GM18870 (cell line): ENCODE results near the gene SH3RF1.
A peak's percentile ranks its signal among the peaks of the same experiment; 100 is the strongest.

Source experiments
- ATAC-seq: cut with Tn5 transposase; IDR thresholded peaks from one replicate; pipeline ENCODE4 v1.9.1; 2021; ENCODE audit warnings: moderate library complexity; ENCODE audit not compliant: unreplicated experiment

Gene SH3RF1

DNA sequence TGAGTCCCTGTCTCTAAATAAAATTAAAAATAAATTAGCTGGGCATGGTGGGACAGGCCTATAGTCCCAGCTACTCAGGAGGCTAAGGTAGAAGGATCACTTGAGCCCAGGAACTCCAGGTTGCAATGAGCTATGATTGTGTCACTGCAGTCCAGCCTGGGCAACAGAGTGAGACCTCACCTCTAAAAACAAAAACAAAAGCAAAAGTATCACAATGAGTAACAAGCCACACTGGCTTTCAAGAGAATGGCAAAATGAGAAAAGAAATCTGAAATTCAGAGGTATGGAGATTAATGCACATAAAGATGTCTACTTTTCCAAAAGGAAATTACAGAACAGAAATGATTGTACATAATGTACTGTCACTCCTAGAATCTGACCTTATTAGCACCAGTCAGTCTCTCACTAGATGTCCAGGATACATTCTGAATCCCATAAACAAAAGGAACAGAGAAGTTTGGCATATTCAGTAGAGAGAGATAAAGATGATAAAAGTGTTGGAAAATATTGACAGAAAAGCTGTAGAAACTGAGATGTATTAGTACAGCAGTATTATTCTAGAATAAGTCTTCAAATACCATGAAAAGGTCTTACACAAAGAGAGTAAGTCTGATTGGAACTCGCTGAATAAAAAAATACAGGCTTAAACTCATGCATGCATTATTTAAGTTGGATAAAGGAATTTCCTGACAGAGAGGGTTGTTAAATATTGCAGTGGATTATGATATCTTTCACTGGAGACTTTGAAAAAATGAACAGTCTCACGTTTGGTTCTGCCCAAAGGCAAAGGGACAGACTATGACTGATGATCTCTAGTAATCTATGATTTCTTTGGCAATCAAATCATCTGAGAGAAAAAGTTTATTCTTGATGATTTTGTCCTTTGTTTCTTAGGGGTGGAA lies 102.5 kb downstream of the SH3RF1 start:
- ATAC-seq = peak; percentile 98

DNA sequence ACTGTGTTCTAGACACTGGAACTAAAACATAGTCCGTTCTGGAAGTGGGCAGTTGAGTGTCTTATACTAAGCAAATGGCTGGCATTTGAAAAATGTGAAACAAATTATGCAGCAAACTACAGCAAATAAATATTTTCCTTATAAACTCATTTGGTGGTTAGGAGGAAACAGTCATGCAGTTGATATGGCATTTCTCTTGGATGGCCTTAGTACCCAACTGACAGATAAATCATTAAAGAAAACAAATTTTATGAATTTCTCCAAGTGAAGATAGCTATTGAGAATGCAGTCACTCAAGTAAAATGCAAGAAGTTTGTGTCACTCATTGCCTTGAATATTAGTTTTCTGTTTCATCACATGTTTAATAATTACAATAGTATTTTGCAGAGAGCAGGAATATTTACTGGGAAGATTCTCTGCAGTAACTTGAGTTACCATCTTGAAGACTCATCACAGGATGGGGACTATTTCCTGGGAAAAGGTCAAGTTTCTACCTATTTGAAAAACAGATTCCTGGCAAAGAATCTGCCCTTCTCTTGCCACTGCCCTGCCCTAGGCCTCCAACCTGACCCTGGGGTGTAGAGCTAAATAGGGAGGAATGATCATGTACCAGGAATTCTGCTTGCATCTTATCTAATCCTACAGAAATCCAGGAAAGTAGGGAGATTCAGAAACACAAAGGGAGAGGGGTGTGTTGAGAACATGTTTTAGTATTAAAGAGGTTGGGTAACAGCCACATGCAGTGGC lies 105.9 kb downstream of the SH3RF1 start:
- ATAC-seq = no peak

DNA sequence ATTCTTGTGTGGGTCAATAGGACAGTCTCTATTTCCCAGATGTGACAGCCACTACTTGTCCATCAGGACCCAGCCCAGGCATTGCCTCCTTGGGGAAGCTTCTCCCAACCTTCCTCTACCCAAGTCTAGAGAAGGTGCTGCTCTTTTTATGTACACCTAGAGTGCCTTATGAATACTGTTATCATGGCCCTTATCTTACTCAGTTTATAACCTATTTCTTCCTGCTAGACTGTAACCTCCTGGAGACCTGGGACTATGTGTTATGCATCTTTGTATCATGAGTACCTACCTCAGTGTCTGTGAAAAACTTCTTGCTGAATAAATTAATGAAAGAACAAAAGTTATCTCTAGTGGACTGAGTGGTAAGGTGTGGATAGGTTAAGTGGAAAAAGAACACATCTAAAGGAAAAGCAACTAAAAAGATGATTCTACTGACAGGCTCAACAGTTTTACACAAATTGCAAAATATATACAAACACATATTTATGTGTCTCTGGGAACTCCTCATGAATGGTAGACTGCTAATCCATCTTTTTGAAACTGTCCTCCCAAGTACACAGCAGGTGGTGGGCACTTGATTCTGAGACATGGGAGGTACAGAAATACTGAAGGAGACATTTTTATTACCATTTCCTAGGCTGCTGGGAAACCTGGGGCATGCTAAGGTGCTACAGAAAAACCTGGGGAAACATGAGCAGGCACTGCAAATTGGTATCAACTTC lies 106.6 kb downstream of the SH3RF1 start:
- ATAC-seq = no peak

DNA sequence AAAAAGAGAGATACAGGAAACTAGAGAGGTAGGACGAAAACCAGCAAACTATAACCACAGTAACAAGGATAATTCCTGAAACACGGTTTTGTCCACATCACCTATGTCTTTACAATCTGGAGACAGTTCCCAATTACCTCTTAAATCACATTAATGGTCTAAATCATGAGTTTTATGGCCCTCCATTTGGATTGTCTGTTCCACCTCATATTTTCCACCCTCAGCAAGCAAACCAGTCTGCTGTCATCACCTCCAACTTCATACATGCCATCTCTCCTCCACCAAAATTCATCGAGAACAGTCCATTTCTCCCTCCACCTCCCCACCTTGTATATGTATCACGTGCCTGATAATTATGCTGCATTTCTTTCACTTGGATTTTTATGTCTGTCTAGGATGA lies 107.3 kb downstream of the SH3RF1 start:
- ATAC-seq = no peak

DNA sequence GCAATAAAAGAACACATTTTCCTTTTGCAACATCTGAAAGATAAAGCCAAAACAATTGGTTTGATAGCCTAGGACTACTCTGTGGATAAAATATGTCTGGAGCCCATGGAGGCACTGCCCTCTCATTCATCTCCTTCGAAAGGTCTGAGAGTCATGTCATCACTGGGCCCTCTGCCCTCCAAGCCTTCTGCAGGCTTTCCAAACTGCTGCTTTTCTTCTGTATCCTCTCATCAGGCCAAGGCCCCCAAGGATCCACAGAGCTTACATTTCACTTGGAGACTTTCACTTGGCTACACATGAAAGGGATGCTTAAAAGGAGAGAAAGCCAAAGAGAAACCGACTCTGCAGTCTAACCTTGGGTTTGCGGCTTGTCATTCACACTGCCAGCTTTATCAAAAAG lies 109.9 kb downstream of the SH3RF1 start:
- ATAC-seq = no peak

DNA sequence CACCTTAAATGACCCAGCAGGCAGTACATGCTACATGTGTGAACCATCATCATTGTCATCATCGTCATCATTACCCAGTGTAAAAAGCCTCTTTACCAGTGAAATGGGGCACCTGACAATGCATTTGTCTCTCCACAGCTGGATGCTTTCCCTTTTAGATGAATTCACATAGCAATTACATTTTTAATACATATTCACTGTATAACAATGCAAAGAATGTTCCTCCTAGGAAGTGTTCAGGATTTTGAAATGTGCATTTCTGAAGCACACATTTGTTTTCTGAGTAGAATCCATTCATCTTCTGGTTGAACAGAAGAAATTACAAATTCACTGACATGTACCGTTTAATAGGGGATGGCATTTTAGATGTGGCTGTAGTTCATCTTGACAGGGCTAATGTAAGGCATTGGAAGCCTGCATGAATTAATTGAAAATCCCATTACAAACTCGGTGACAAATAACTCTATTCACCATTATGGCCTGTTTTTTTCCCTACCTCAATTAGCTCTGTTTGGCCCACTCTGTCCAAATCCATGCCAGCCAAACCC lies 111.1 kb downstream of the SH3RF1 start:
- no peak for ATAC-seq

DNA sequence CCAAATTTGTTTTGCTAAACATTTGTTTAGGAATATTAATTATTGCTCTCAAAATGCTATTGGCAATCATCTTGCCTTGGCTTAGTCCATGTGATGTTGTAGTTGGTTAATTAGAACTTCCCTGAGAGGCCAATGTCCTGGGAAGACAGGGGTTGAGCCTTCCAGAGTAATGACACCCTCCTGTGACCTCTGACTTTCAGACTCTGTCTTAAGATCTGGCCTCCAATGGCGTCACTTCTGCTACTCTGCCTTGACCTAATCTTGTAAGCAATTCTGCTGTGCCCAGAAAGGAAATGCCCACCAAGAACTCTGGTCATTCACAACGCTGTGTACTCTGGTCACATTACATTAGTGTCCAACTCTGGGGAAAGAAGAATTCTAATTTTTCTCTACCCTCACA lies 111.9 kb downstream of the SH3RF1 start:
- no peak for ATAC-seq

DNA sequence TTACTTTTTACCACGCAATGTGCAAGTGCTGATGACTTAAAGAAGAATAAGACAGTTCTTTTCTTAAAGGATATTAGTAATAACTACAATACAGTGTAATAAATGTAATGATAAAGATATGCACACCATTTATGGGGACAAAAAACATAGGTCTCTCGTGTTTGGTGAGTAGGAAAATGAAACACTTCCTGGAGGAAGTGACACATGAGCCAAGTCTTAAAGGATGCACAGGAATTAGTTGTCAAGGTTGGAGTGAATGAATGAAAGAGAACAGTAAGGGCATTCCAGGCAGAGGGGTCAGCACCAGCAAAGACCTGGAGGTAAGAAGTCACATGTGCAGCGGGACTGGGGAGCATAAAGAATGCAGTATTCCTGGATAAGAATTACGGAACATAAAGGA lies 112.7 kb downstream of the SH3RF1 start:
- no peak for ATAC-seq

DNA sequence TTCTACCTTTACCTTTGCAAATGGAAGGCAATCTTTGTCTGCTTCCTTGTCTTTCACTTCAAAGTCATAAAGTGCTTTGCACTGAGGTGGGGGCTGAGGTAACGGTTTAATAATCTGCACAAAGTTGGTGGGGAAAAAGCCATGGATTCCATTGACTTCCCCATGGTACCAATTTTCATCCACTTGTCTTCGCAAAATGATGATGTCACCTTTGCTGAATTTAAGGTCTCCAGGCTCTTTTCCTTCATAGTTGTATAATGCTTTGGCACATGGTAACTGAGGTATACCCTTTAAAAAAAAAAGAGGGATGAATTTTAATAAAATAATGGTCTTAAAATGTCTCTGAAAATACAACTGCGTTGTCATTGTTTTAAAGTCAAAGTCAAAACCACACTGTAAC lies 114.4 kb downstream of the SH3RF1 start:
- no peak for ATAC-seq

DNA sequence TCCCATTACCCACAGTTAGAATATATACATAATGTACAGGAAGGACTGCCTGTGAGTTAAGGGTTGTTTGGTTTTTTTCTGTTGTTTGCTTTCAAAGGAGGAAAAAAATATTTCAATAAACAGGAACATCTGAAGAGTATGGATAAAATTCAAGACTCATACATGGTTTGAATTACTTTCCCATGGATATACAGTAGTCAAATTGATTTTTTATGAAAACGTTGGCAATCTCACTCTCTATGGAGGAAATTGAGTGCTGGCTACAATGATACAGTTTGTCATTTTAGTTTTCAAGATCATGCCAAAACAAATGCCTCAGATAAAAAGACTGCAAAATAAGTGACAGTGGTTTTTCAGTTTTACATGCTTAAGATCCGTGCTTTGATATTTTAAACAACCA lies 116.6 kb downstream of the SH3RF1 start:
- ATAC-seq = no peak

DNA sequence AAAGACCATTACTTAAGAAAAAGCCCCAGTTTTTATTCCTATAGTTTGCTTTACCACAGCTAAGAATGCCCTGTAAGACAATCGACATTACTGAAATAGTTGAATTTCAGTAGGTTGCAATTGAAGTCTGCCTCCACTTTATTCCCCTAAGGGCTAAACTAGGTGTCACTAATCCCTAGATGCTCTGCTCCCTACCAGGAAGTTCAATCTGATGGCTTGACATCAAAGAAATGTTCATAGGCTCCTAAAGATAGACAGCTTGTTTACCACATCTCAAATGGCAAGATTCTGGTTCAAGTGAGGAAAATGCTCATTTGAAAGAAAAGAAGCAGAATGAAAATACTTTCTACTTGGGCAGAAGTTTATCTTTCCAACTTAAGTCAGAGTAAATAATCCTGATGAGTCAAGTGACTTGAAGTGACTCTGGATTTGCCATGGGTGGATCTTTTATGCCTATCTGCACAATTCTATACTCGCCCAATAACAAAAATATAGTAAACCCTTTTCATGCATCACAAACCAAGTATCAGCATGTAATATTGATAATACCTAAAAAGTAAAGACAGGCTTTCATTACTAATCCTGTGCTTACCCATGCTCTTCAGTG lies 117.2 kb downstream of the SH3RF1 start:
- ATAC-seq = no peak

DNA sequence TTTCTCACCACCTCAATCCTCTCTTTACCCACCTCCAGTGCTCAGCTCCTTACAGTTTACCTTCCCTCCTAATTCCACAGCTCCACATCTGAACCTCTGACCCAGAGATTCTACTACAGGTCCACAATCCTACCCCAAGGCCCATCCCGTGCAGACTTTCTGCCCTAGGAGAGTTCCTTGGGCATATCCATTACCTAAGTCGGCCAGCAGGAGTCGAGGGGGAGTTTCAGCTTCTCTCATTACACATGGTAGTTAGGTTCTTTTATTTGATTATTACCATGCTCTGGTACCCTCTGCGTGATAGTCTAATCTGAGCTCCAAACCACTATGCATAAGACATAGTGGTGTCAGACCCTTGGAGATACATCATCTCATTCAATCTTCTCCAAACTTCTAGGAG lies 117.9 kb downstream of the SH3RF1 start:
- no peak for ATAC-seq

DNA sequence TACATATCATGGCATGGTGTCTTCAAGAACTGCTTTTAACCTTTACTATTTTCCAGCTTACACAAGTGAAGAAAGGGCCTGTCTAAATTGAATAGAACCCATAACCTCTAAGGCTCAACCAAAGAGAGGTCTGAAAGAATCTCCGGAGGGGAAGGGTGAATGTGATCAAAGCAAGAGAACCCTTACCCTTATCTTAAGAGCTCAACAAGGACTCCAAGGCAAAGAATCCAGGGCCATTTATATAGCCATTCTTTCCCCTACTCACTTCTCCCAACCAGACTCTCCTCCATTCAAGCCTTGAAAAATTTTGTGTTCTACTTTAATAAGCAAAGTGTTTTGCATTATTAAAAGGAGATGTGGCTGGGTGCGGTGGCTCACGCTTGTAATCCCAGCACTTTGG lies 118.7 kb downstream of the SH3RF1 start:
- ATAC-seq = no peak

DNA sequence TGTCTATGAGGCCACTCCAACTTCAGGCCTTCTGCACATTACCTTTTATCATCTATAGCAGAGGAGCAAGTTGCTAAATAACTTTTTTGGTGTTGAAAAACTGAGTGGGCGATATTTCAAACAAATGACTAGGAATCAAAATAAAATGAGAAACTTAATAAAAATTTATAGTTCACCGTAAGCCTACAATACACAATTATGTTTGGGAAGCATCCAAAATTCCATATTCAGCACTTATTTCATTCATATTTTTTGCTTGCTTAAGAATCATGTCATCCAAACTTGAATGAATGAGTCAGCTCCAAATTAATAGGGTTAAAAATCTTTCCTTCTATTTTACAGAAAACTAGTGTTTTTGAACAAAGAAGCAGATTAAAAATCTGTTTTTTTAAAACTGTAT lies 119.1 kb downstream of the SH3RF1 start:
- ATAC-seq = no peak

DNA sequence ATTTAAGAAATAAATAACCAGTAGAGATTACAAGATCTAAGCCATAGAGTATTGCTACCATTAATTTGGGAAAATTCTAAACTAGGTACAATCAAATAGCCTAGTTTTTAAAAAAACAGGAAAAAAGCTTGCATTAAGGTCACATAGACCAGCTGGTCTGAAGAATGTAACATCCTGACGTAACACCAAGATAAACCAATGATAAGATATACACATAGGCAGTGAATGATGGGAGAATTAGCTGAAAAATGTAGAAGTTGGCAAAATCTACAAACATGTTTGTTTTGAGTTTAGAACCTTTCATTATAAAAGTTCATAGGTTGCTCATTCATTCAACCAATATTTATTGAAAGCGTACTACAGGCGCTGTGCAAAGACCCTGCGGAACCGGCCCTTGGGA lies 120.0 kb downstream of the SH3RF1 start:
- ATAC-seq = no peak

DNA sequence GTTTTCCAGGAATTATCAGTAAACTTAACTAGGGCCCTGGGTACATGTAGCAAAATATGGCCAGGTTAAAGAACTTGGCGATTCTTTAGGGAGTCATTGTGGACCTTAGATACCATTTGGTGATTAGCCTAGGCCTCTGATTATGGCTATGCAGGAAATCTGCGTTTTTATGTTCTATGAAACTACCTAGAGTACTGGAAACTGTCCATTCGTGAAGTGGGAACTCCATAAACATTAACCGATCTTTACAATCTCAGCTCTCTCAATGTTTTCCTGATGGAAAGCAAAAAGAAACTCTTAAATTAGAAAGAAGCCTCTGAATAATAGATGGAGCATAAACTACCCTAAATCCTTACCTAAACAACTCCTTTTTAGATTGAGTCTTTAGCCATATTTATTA lies 121.9 kb downstream of the SH3RF1 start:
- ATAC-seq = no peak

DNA sequence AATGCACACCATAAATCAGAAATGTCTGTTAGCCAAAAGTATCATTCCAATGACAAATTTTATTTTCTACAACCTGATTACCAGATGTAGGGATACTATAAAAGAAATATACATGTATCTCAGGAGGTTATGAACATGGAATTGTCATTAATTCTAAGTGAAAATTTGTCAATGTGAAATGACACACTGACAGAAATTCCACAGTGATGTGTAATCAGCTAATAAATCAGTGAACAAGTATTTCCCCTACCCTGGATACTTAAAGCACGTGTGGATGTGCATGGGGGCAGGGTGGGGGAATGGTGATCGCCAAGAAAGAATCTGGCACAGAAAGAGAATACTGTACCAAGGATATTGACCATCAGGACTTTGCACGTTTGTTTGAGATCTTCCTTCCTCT lies 123.6 kb downstream of the SH3RF1 start:
- ATAC-seq = no peak

DNA sequence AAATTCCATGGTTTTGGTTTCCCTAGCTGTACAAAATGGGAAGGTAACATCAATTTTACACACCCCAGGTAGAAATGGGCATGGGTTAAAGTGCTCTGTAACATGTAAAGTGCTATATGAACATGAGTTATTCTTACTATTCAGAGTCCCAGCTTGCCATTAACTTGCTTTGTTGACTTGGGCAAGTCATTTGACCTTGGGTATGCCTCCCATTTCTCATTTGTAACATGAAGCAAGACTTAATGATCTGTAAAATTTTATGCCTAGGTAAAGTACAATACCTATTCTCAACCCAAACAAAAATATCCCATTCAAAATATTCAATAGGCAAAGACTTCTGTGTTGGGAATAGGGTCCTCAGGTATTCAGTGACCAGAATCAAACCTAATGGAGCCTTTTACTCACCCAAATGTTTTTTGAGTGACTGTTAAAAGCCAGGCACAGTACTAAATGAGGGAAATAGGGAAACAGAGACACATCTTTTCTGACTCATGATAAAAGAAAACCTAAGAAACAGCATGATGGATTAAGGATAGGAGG lies 126.6 kb downstream of the SH3RF1 start:
- ATAC-seq = no peak

DNA sequence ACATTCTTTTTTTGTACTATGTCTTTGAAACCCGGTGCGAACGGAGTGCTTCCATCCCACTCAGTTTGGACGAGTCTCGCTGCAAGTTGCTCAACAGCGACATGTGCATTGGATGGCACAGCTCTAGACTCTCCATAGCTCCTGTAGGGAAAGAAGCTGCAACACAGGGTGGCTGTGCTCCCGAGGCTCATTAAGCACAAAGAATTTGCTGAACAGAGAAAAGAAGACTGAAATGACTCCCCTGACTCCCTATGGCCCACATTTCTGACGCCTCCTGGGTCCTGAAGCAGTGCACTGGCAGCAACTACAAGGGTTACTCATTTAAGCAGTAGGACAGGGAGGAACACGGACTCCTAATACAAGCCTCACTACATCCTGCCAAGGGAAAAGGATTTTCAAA lies 127.4 kb downstream of the SH3RF1 start:
- ATAC-seq = no peak

DNA sequence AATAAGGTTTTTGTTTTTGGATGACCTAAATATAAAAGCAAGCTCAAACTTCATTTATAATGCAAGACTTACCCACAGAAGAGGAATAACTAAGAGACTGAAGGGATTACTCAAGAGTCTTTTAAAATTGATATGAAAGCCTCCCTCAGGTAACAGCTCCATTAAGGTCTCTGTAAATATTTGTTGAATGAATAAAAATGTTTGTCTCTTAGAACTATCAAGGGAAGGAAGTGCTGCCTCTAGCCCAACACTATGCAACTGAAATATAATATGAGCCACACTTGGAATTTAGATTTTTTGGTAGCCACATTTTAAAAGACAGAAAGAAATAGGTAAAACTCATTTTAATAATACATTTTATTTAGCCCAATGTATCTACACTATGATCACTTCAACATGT lies 127.8 kb downstream of the SH3RF1 start:
- ATAC-seq = no peak

DNA sequence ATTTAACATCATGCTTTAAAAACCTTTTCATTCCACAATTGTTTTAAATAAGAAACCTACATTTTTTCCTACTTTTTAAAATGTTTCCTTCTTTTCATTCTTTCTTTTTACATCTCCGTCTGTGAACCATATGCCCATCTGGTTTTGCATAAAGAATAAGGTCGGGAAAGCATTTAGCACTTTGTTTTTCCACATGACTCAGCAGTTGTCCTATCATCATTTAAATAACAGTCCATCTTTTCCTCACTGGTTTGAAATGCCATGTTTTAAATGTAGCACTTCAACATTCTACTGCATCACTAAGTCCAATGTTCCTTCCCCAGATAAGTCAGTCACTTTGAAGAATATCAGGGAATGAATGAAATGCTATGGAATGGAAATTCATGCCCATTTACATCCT lies 128.4 kb downstream of the SH3RF1 start:
- ATAC-seq = no peak
